ENCODE results near the gene IZUMO1. TPM values are rescaled to one million over a fixed set of nuclear protein-coding genes. Genes with fewer than 3 reads are reported as not detected.

Gene IZUMO1
- total and polyA plus RNA-seq, 2 experiments from 2014 or later: not detected

GRCh38 chr19:48751845-48752495 lies 5.3 kb upstream of the IZUMO1 start:
- Histone ChIP-seq H3K9me2 (ENCODE audit: insufficient read depth) (no peaks in the 10 kb centered on the region), H3K36me3 (ENCODE audit: low read depth) (no peaks in the 10 kb centered on the region), H3K4me2 (ENCODE audit: unreplicated experiment) (peak overlapping the region; percentile 35), H3F3A (ENCODE audit: insufficient read depth) (no peaks in the 10 kb centered on the region), H3K27ac (no peak overlapping the region), H3K4me3 (peak overlapping the region; percentile 37), H3K9ac (no peak overlapping the region), H3K9me3 (ENCODE audit: low read depth) (no peaks in the 10 kb centered on the region), H3K4me1 (ENCODE audit: insufficient read depth) (no peaks in the 10 kb centered on the region), H4K20me1 (ENCODE audit: insufficient read depth) (no peaks in the 10 kb centered on the region), H2AFZ (no peak overlapping the region), H3K79me2 (ENCODE audit: insufficient read depth) (no peaks in the 10 kb centered on the region), H3K27me3 (replicated peaks; ENCODE audit: insufficient read depth) (peaks cover 30% of the 10 kb centered on the region)
- no peak for DNase-seq
- TF ChIP-seq EZH2phosphoT487 (IDR thresholded peaks at IDR 0.05; ENCODE audit: insufficient read depth, low read depth): no peak
- TF ChIP-seq EZH2 (IDR thresholded peaks at IDR 0.05; ENCODE audit: insufficient read depth, poor library complexity, severe bottlenecking): peak; percentile 42
- in situ Hi-C loops (cut with MboI): no loop called here
- 17% methylated on average over 20 of the region's 20 CpGs for WGBS, 2 experiments (ENCODE audit: low coverage in 1 of 2, low lambda C conversion rate in 2 of 2, missing lambda C conversion rate in 2 of 2)

GRCh38 chr19:48750771-48751504 lies 4.2 kb upstream of the IZUMO1 start:
- no peak overlapping the region for H3K27ac ChIP-seq
- H3K4me2 ChIP-seq (ENCODE audit: unreplicated experiment): no peak overlapping the region
- H3K9me2 ChIP-seq (ENCODE audit: insufficient read depth): no peaks in the 10 kb centered on the region
- H3K36me3 ChIP-seq (ENCODE audit: low read depth): no peaks in the 10 kb centered on the region
- in situ Hi-C loops (cut with MboI): no loop called here
- no peaks in the 10 kb centered on the region for H3F3A ChIP-seq (ENCODE audit: insufficient read depth)
- TF ChIP-seq EZH2 (IDR thresholded peaks at IDR 0.05; ENCODE audit: insufficient read depth, poor library complexity, severe bottlenecking) (no peak), EZH2phosphoT487 (IDR thresholded peaks at IDR 0.05; ENCODE audit: insufficient read depth, low read depth) (no peak)
- peaks cover 30% of the 10 kb centered on the region for H3K27me3 ChIP-seq (replicated peaks; ENCODE audit: insufficient read depth)
- 80 to 82% methylated on average over 29 of the region's 29 CpGs for WGBS, 2 experiments (ENCODE audit: low coverage in 1 of 2, low lambda C conversion rate in 2 of 2, missing lambda C conversion rate in 2 of 2)
- H3K4me3 ChIP-seq: no peak overlapping the region
- no peaks in the 10 kb centered on the region for H3K9me3 ChIP-seq (ENCODE audit: low read depth)
- H4K20me1 ChIP-seq (ENCODE audit: insufficient read depth): no peaks in the 10 kb centered on the region
- no peak for DNase-seq
- H3K9ac ChIP-seq: no peak overlapping the region
- H3K4me1 ChIP-seq (ENCODE audit: insufficient read depth): no peaks in the 10 kb centered on the region
- no peak overlapping the region for H2AFZ ChIP-seq
- no peaks in the 10 kb centered on the region for H3K79me2 ChIP-seq (ENCODE audit: insufficient read depth)

GRCh38 chr19:48750351-48750750 lies 3.6 kb upstream of the IZUMO1 start:
- Histone ChIP-seq H3K4me1 (ENCODE audit: insufficient read depth) (no peaks in the 10 kb centered on the region), H4K20me1 (ENCODE audit: insufficient read depth) (no peaks in the 10 kb centered on the region), H2AFZ (no peak overlapping the region), H3K36me3 (ENCODE audit: low read depth) (no peaks in the 10 kb centered on the region), H3K27me3 (replicated peaks; ENCODE audit: insufficient read depth) (peaks cover 30% of the 10 kb centered on the region), H3K9me2 (ENCODE audit: insufficient read depth) (no peaks in the 10 kb centered on the region), H3K9me3 (ENCODE audit: low read depth) (no peaks in the 10 kb centered on the region), H3K79me2 (ENCODE audit: insufficient read depth) (no peaks in the 10 kb centered on the region), H3K9ac (no peak overlapping the region), H3K4me2 (ENCODE audit: unreplicated experiment) (no peak overlapping the region), H3K27ac (no peak overlapping the region), H3F3A (ENCODE audit: insufficient read depth) (no peaks in the 10 kb centered on the region), H3K4me3 (no peak overlapping the region)
- DNase-seq: no peak
- in situ Hi-C loops (cut with MboI): no loop called here
- WGBS, 2 experiments (ENCODE audit: low coverage in 1 of 2, low lambda C conversion rate in 2 of 2, missing lambda C conversion rate in 2 of 2): 88 to 92% methylated on average over 31 of the region's 31 CpGs
- TF ChIP-seq EZH2 (IDR thresholded peaks at IDR 0.05; ENCODE audit: insufficient read depth, poor library complexity, severe bottlenecking) (no peak), EZH2phosphoT487 (IDR thresholded peaks at IDR 0.05; ENCODE audit: insufficient read depth, low read depth) (no peak)

- no peaks in the 10 kb centered on the region for H3F3A ChIP-seq (ENCODE audit: insufficient read depth)
- TF ChIP-seq EZH2 (IDR thresholded peaks at IDR 0.05; ENCODE audit: insufficient read depth, poor library complexity, severe bottlenecking): no peak
- DNase-seq: no peak
- no peaks in the 10 kb centered on the region for H3K9me2 ChIP-seq (ENCODE audit: insufficient read depth)
- H4K20me1 ChIP-seq (ENCODE audit: insufficient read depth): no peaks in the 10 kb centered on the region
- no peaks in the 10 kb centered on the region for H3K36me3 ChIP-seq (ENCODE audit: low read depth)
- WGBS, 2 experiments (ENCODE audit: low coverage in 1 of 2, low lambda C conversion rate in 2 of 2, missing lambda C conversion rate in 2 of 2): 43 to 59% methylated on average over 2 to 4 of the region's 4 CpGs
- no peak overlapping the region for H3K4me3 ChIP-seq
- in situ Hi-C loops (cut with MboI): no loop called here
- H3K27ac ChIP-seq: no peak overlapping the region
- no peak overlapping the region for H3K9ac ChIP-seq
- no peaks in the 10 kb centered on the region for H3K79me2 ChIP-seq (ENCODE audit: insufficient read depth)
- H3K27me3 ChIP-seq (replicated peaks; ENCODE audit: insufficient read depth): peaks cover 30% of the 10 kb centered on the region
- H3K4me1 ChIP-seq (ENCODE audit: insufficient read depth): no peaks in the 10 kb centered on the region
- H3K4me2 ChIP-seq (ENCODE audit: unreplicated experiment): no peak overlapping the region
- H2AFZ ChIP-seq: no peak overlapping the region
- H3K9me3 ChIP-seq (ENCODE audit: low read depth): no peaks in the 10 kb centered on the region
Observed at GRCh38 chr19:48749571-48750198, 3.0 kb upstream of the IZUMO1 start.

Data from GM23248 (cell line).